HFFc6 (cell line): Measurements from ENCODE around the gene NLRP8. TPM values are rescaled to one million over a fixed set of nuclear protein-coding genes. Genes with fewer than 3 reads are reported as not detected.

Experiments
- DNase-seq: peaks from one replicate; pipeline ENCODE4 v3.0.0-alpha.2; 2018
- H3K27ac Mint-ChIP-seq: 2 replicates; pipeline ENCODE4 v1.8.0; 2020; ENCODE audit warnings: mild to moderate bottlenecking, mixed read lengths
- H3K27me3 Mint-ChIP-seq: 2 replicates; pipeline ENCODE4 v1.8.0; 2021; ENCODE audit warnings: mild to moderate bottlenecking, moderate library complexity, mixed read lengths; ENCODE audit not compliant: insufficient read depth
- H3K36me3 Mint-ChIP-seq: 2 replicates; pipeline ENCODE4 v1.8.0; 2021; ENCODE audit warnings: low read depth, mixed read lengths
- H3K4me1 Mint-ChIP-seq: 2 replicates; pipeline ENCODE4 v1.8.0; 2020; ENCODE audit warnings: low read depth, mixed read lengths
- H3K4me3 Mint-ChIP-seq: 2 replicates; pipeline ENCODE4 v1.8.0; 2020; ENCODE audit warnings: mild to moderate bottlenecking, moderate library complexity, mixed read lengths
- H3K9me3 Mint-ChIP-seq: 2 replicates; pipeline ENCODE4 v1.8.0; 2020; ENCODE audit warnings: mild to moderate bottlenecking, mixed read lengths
- CTCF ChIP-seq: fragments of 200-600 bp; sonication (generic); IDR thresholded peaks from 2 replicates; pipeline ENCODE4 v1.5.0; 2021; ENCODE audit warnings: antibody characterized with exemption, mild to moderate bottlenecking
- total RNA-seq, 6 experiments: library from RNA; stranded (reverse); fragmentation: NEBNext Ultra II Directional; extraction: Animal tissue kit (Norgen Biotek cat#: 25700); gene quantifications; 2 replicates in 1 of 6; 3 replicates in 5 of 6; pipeline ENCODE4 v1.2.3, GENCODE V29; 2021

Gene NLRP8
- total RNA-seq, 6 experiments from 2014 or later: not detected

- Mint-ChIP-seq H3K9me3 (peaks cover 72% of the 10 kb centered on the region), H3K27me3 (peaks cover 3% of the 10 kb centered on the region), H3K4me1 (no peaks in the 10 kb centered on the region), H3K4me3 (no peak overlapping the region), H3K36me3 (peaks cover 9% of the 10 kb centered on the region; the same call in 1 of the 2 replicates), H3K27ac (no peak overlapping the region)
- DNase-seq: no peak
- no peak for TF ChIP-seq CTCF
These were observed 39.9 kb upstream of the NLRP8 start for GRCh38 chr19:55907746-55908145.

DNA sequence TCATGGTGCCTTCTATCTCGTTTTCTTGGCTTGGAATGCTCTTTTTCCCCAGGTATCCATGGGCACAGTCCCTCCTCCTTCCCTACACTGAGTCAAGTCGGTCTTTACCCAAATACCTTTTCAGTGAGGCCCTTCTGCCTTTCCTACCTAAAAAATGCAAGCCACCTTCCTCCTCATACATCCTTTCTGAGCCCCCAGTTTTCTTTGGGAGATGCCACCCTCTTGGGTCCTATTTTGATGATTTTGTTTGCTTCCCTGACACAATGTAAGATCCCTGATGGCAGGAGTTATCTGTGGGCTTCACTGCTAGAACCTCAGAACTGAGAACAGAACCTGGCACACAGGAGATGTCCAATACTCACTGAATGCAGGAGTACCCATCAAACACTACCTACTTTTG lies 37.8 kb upstream of the NLRP8 start:
- Mint-ChIP-seq H3K36me3 (peaks cover 9% of the 10 kb centered on the region; the same call in 1 of the 2 replicates), H3K27me3 (peaks cover 3% of the 10 kb centered on the region), H3K4me1 (no peaks in the 10 kb centered on the region), H3K4me3 (no peak overlapping the region), H3K27ac (no peak overlapping the region), H3K9me3 (peaks cover 67% of the 10 kb centered on the region)
- DNase-seq: no peak
- no peak for TF ChIP-seq CTCF

GRCh38 chr19:55912916-55913315 lies 34.7 kb upstream of the NLRP8 start:
- Mint-ChIP-seq H3K27me3 (no peaks in the 10 kb centered on the region; the same call in 1 of the 2 replicates), H3K4me1 (no peaks in the 10 kb centered on the region), H3K4me3 (no peak overlapping the region), H3K36me3 (no peaks in the 10 kb centered on the region), H3K9me3 (peaks cover 73% of the 10 kb centered on the region), H3K27ac (no peak overlapping the region)
- no peak for DNase-seq
- no peak for TF ChIP-seq CTCF

GRCh38 chr19:55913643-55914268 lies 33.9 kb upstream of the NLRP8 start:
- TF ChIP-seq CTCF: no peak; the same call in 1 of the 2 replicates
- H3K27me3 Mint-ChIP-seq: no peaks in the 10 kb centered on the region; the same call in 1 of the 2 replicates
- H3K9me3 Mint-ChIP-seq: peaks cover 74% of the 10 kb centered on the region
- H3K36me3 Mint-ChIP-seq: no peaks in the 10 kb centered on the region
- no peak overlapping the region for H3K27ac Mint-ChIP-seq
- no peak for DNase-seq
- H3K4me1 Mint-ChIP-seq: no peaks in the 10 kb centered on the region
- no peak overlapping the region for H3K4me3 Mint-ChIP-seq

GRCh38 chr19:55923556-55923955 lies 24.1 kb upstream of the NLRP8 start:
- no peaks in the 10 kb centered on the region; the same call in 1 of the 2 replicates for H3K27me3 Mint-ChIP-seq
- peaks cover 68% of the 10 kb centered on the region for H3K9me3 Mint-ChIP-seq

More at GRCh38 chr19:55923556-55923955, 24.1 kb upstream of the NLRP8 start:
- no peak for TF ChIP-seq CTCF
- no peak overlapping the region for H3K27ac Mint-ChIP-seq
- H3K36me3 Mint-ChIP-seq: no peaks in the 10 kb centered on the region; the same call in 1 of the 2 replicates
- no peaks in the 10 kb centered on the region for H3K4me1 Mint-ChIP-seq
- no peak overlapping the region for H3K4me3 Mint-ChIP-seq
- DNase-seq: no peak
